H54 (cell line): Measurements from ENCODE around the gene ZNF576.
"Not testable (repeated sequence)": the region's sequence is repeated elsewhere in the genome, so short reads cannot be mapped to it uniquely, and the experiment has no call there.

ENCODE experiments used
- DNase-seq: peaks from one replicate; pipeline ENCODE4 v3.0.0; 2011; ENCODE audit warnings: low spot score, mixed read lengths; ENCODE audit not compliant: insufficient read length
- FAIRE-seq: peaks from 3 replicates; lab custom pipeline; 2011; peaks lifted over from hg19 to GRCh38; lab: Jason Lieb, UNC
- POLR2A ChIP-seq: IDR thresholded peaks from 2 replicates; pipeline ENCODE4 v1.6.1; 2011; ENCODE audit warnings: low read depth, mild to moderate bottlenecking, low read length

ZNF576 gene

GRCh38 chr19:43584484-43584883, 11.9 kb upstream of the ZNF576 start:
- FAIRE-seq (no peak), DNase-seq (no peak)
- TF ChIP-seq POLR2A: no peak

- DNase-seq: no peak
- no peak for FAIRE-seq
- TF ChIP-seq POLR2A: no peak
Measured at GRCh38 chr19:43586346-43586745, 10.0 kb upstream of the ZNF576 start.

GRCh38 chr19:43587029-43587428, 9.4 kb upstream of the ZNF576 start:
- FAIRE-seq, DNase-seq: not testable (repeated sequence)

GRCh38 chr19:43589277-43589676, 7.1 kb upstream of the ZNF576 start:
- FAIRE-seq: no peak
- no peak for TF ChIP-seq POLR2A
- DNase-seq: no peak

GRCh38 chr19:43589678-43590077, 6.7 kb upstream of the ZNF576 start:
- no peak for TF ChIP-seq POLR2A
- no peak for FAIRE-seq
- DNase-seq: no peak

- no peak for FAIRE-seq
- no peak for DNase-seq
Measured at GRCh38 chr19:43591904-43592772, 4.3 kb upstream of the ZNF576 start.

GRCh38 chr19:43592800-43593350, 3.5 kb upstream of the ZNF576 start:
- FAIRE-seq (no peak), DNase-seq (no peak)
- no peak for TF ChIP-seq POLR2A

More at GRCh38 chr19:43591904-43592772, 4.3 kb upstream of the ZNF576 start:
- TF ChIP-seq POLR2A: no peak

- no peak for TF ChIP-seq POLR2A
- no peak for DNase-seq
- FAIRE-seq: no peak
Measured at GRCh38 chr19:43594081-43594697, 2.2 kb upstream of the ZNF576 start.

- DNase-seq (peak; percentile 71), FAIRE-seq (no peak)
- TF ChIP-seq POLR2A: no peak
Measured at GRCh38 chr19:43594710-43595604, 1.4 kb upstream of the ZNF576 start.

GRCh38 chr19:43595605-43595998, 793 bp upstream of the ZNF576 start:
- no peak for TF ChIP-seq POLR2A
- DNase-seq: no peak
- no peak for FAIRE-seq

- DNase-seq (no peak), FAIRE-seq (no peak)
- no peak for TF ChIP-seq POLR2A
Measured at GRCh38 chr19:43596842-43597461, 557 bp downstream of the ZNF576 start.

GRCh38 chr19:43597876-43598275, 1.5 kb downstream of the ZNF576 start:
- DNase-seq: no peak
- no peak for TF ChIP-seq POLR2A
- FAIRE-seq: no peak
